Thymus (tissue), 11 donors: Measurements from ENCODE around the gene MCF2L. TPM values are rescaled to one million over a fixed set of nuclear protein-coding genes. Genes with fewer than 3 reads are reported as not detected.
"Not testable (repeated sequence)": the region's sequence is repeated elsewhere in the genome, so short reads cannot be mapped to it uniquely, and the experiment has no call there.

Experiments used
- DNase-seq, 9 donors: peaks; one replicate each; pipeline ENCODE4 v3.0.0-alpha.2; 2013; ENCODE audit warnings: low spot score in 9 of 9, low read depth in 6 of 9, missing footprints in 1 of 9
- H3K27ac ChIP-seq, 2 donors: one replicate each; pipeline ENCODE4 v1.5.1; 2013; ENCODE audit warnings: control low read depth in 1 of 2, low read depth in 1 of 2, low read length in 1 of 2, mild to moderate bottlenecking in 1 of 2, moderate library complexity in 1 of 2
- H3K27me3 ChIP-seq, 2 donors: one replicate each; pipeline ENCODE4 v1.5.1; 2013; ENCODE audit warnings: low read length in 1 of 2; ENCODE audit not compliant: control insufficient read depth in 2 of 2, insufficient read depth in 1 of 2
- H3K36me3 ChIP-seq, 2 donors: one replicate each; pipeline ENCODE4 v1.5.1; 2013; ENCODE audit warnings: low read length in 1 of 2, mild to moderate bottlenecking in 1 of 2, moderate library complexity in 1 of 2; ENCODE audit not compliant: control insufficient read depth in 2 of 2, insufficient read depth in 2 of 2
- H3K4me1 ChIP-seq, 2 donors: one replicate each; pipeline ENCODE4 v1.5.1; 2013; ENCODE audit warnings: low read length in 2 of 2; ENCODE audit not compliant: control insufficient read depth in 2 of 2, insufficient read depth in 2 of 2
- H3K4me3 ChIP-seq, 2 donors: one replicate each; pipeline ENCODE4 v1.5.1; 2013; ENCODE audit warnings: low read length in 2 of 2, control low read depth in 1 of 2, mild to moderate bottlenecking in 1 of 2
- H3K9me3 ChIP-seq, 2 donors: one replicate each; pipeline ENCODE4 v1.5.1; 2013; ENCODE audit warnings: low read length in 1 of 2, mild to moderate bottlenecking in 1 of 2; ENCODE audit not compliant: control insufficient read depth in 2 of 2, insufficient read depth in 1 of 2
- WGBS: extraction: QIAGEN DNeasy Blood & Tissue Kit; methylation state at CpG from one replicate; pipeline ENCODE4 v1.1.7; 2013; 5-methylcytosine and 5-hydroxymethylcytosine counted together
- polyA plus RNA-seq: library from polyadenylated mRNA; stranded (reverse); fragments of 200-250 nt; gene quantifications from one replicate; pipeline ENCODE4 v1.2.3, GENCODE V29; 2013
- total RNA-seq: library from RNA; stranded (reverse); fragments of 120-200 nt; gene quantifications from one replicate; pipeline ENCODE4 v1.2.4, GENCODE V29; 2013
- donor health status: healthy.

Gene MCF2L
- total and polyA plus RNA-seq, 2 donors, result 13.0 to 28.6 TPM

- DNase-seq, H3K36me3 ChIP-seq, H3K27ac ChIP-seq, H3K4me3 ChIP-seq, H3K27me3 ChIP-seq, H3K9me3 ChIP-seq, H3K4me1 ChIP-seq: not testable (repeated sequence)
- 93% methylated on average over 10 of the region's 10 CpGs for WGBS
These were observed 133.3 kb downstream of the MCF2L start for GRCh38 chr13:113102302-113102701.

GRCh38 chr13:113102727-113103126 is 133.7 kb downstream of the MCF2L start:
- Histone ChIP-seq H3K27me3 (peaks cover 0 to 2% of the 10 kb centered on the region in 2 donors), H3K36me3 (no peaks in the 10 kb centered on the region), H3K4me3 (no peak overlapping the region), H3K9me3 (no peaks in the 10 kb centered on the region), H3K4me1 (no peaks in the 10 kb centered on the region), H3K27ac (no peak overlapping the region)
- DNase-seq, result no peak
- 95% methylated on average over 12 of the region's 12 CpGs for WGBS

GRCh38 chr13:113103646-113104045 is 134.6 kb downstream of the MCF2L start:
- Histone ChIP-seq H3K27ac (no peak overlapping the region), H3K36me3 (no peaks in the 10 kb centered on the region), H3K9me3 (no peaks in the 10 kb centered on the region), H3K4me3 (no peak overlapping the region), H3K4me1 (no peaks in the 10 kb centered on the region), H3K27me3 (peaks cover 0 to 2% of the 10 kb centered on the region in 2 donors)
- 88% methylated on average over 9 of the region's 9 CpGs for WGBS
- DNase-seq, result no peak

GRCh38 chr13:113105032-113105920 is 136.3 kb downstream of the MCF2L start, which contains the start of gene F7:
F7 (plus strand) TSS chr13:113105791; CDS start chr13:113105842, 51 bp downstream.
- Histone ChIP-seq H3K27me3 (peaks cover 12 to 16% of the 10 kb centered on the region in 2 donors), H3K9me3 (peaks cover 0 to 8% of the 10 kb centered on the region in 2 donors), H3K4me3 (no peak within 1 kb of the TSS), H3K36me3 (no peaks in the 10 kb centered on the region), H3K27ac (no peak within 1 kb of the TSS), H3K4me1 (no peaks in the 10 kb centered on the region)
- 86% methylated on average over 17 of the region's 17 CpGs for WGBS
- DNase-seq, result no peak

- no peak for DNase-seq
These were observed 137.0 kb downstream of the MCF2L start for GRCh38 chr13:113105921-113106452.

GRCh38 chr13:113106711-113107351 is 137.8 kb downstream of the MCF2L start:
- peaks cover 21 to 27% of the 10 kb centered on the region in 2 donors for H3K27me3 ChIP-seq
- H3K36me3 ChIP-seq, result no peaks in the 10 kb centered on the region
- H3K4me1 ChIP-seq, result no peaks in the 10 kb centered on the region
- H3K27ac ChIP-seq, result no peak overlapping the region
- peaks cover 0 to 8% of the 10 kb centered on the region in 2 donors for H3K9me3 ChIP-seq
- no peak overlapping the region for H3K4me3 ChIP-seq
- DNase-seq, result no peak
- WGBS, result 78% methylated on average over 25 of the region's 25 CpGs

More at GRCh38 chr13:113105921-113106452, 137.0 kb downstream of the MCF2L start:
- H3K27me3 ChIP-seq, result peaks cover 19 to 23% of the 10 kb centered on the region in 2 donors
- H3K4me1 ChIP-seq, result no peaks in the 10 kb centered on the region
- H3K4me3 ChIP-seq, result no peak overlapping the region
- H3K9me3 ChIP-seq, result peaks cover 0 to 8% of the 10 kb centered on the region in 2 donors
- no peak overlapping the region for H3K27ac ChIP-seq
- WGBS, result 78% methylated on average over 16 of the region's 16 CpGs
- no peaks in the 10 kb centered on the region for H3K36me3 ChIP-seq

- H3K4me1 ChIP-seq, H3K36me3 ChIP-seq, DNase-seq, H3K9me3 ChIP-seq, H3K27ac ChIP-seq, H3K4me3 ChIP-seq: not testable (repeated sequence)
- WGBS, result 95% methylated on average over 24 of the region's 27 CpGs
- peaks cover 21 to 40% of the 10 kb centered on the region in 2 donors for H3K27me3 ChIP-seq
These were observed 139.5 kb downstream of the MCF2L start for GRCh38 chr13:113108521-113108920.

- H3K4me1 ChIP-seq, result no peaks in the 10 kb centered on the region
- H3K4me3 ChIP-seq, result no peak overlapping the region
- 39% methylated on average over 73 of the region's 73 CpGs for WGBS
- H3K27ac ChIP-seq, result no peak overlapping the region
- H3K27me3 ChIP-seq, result peaks cover 21 to 44% of the 10 kb centered on the region in 2 donors
- no peak for DNase-seq
- H3K36me3 ChIP-seq, result no peaks in the 10 kb centered on the region
- H3K9me3 ChIP-seq, result peaks cover 0 to 8% of the 10 kb centered on the region in 2 donors
These were observed 140.4 kb downstream of the MCF2L start for GRCh38 chr13:113109151-113110047.
